HG03097 (cell line): ENCODE data around the gene RAE1.
"Not testable (repeated sequence)": the region's sequence is repeated elsewhere in the genome, so short reads cannot be mapped to it uniquely, and the experiment has no call there.

ENCODE experiments used
- ATAC-seq: cut with Tn5 transposase; IDR thresholded peaks from one replicate; pipeline ENCODE4 v1.9.1; 2021; ENCODE audit not compliant: unreplicated experiment, low FRiP score

The RAE1 gene

DNA sequence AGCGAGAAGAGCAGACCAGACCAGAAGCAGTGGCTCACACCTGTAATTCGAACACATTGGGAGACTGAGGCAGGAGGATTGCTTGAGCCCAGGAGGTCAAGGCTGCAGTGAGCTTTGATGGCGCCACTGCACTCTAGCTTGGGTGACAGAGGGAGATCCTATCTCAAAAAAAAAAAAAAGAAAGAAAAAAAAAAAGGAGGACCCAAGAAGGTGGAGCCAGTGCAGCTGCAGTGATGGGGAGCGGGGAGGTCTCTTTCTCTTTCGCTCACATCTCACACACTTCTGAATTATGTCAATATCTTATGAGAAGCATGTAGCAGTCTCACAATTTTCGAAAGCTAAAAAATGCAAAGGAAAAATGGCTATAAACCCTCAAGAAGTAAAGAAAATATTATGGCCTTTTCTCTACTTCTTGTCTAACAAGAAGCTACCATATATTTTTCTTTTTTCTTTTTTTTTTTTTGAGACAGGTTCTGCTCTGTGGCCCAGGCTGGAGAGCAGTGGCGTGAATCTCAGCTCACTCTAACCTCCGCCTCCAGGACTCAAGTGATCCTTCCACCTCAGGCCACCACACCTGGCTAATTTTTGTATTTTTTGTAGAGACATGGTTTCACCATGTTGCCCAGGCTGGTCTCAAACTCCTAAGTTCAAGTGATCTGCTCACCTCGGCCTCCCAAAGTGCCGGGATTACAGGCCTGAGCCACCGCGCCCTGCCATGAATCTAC lies 25.3 kb upstream of the RAE1 start:
- no peak for ATAC-seq

DNA sequence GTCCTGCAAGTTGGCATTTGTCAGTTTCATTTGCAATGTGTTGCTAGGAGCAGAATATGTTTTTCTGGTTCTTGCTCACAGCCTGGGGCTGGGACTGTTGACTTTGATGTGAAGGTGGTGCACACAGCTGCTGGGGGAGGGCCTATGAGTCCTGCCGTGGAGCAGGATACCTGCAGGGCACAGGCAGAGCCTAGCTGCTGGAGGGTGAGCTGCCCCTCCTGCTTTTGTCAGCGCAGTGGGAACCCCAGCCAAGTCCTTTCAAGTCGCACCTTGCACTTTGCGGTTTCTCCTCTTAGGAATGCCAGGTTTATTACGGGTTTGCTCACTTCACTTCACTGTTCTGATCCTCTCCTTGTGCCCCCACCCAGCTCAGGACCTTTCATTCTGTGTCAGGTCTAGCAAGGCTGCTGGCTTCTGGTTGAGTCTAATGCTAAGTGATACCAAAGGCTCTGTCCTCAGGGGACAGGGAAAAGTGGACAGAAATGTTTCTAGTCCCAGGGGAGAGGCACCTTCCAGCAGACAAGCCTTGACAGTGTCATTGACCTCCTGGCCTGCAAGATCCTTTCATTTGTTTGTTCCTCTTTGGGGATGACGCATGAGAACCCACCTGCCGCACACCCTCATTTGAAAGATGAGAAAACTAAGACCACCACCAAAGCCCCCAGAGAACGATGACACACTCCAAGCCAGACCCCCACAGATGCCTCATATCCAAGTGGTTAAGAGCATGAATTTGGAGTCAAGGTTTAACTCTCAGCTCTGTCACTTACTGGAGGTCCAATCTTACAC lies 24.2 kb upstream of the RAE1 start:
- ATAC-seq = no peak

DNA sequence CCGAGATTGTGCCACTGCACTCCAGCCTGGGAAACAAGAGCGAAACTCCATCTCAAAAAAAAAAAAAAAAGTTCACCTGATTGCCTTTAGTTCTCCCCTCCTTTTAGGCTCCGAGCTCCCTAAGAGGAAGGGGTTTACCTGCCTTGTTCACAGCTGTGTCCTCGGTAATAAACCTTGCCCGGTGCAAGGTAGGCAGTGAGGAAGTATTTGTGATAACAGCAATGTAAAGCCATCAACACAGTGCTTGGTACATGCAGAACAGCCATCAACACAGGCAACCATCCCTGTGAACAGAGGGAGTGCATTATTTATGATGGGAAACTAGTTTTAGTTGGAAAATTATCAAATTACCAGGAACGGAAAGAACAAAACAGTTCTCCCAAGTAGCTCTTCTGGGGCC lies 23.2 kb upstream of the RAE1 start:
- no peak for ATAC-seq

GRCh38 chr20:57329608-57330221 lies 21.3 kb upstream of the RAE1 start, which contains the start of gene SPO11:
TSS of gene SPO11 (plus strand) at chr20:57329803. CDS start at chr20:57329868, 65 bp downstream.
- no peak for ATAC-seq

DNA sequence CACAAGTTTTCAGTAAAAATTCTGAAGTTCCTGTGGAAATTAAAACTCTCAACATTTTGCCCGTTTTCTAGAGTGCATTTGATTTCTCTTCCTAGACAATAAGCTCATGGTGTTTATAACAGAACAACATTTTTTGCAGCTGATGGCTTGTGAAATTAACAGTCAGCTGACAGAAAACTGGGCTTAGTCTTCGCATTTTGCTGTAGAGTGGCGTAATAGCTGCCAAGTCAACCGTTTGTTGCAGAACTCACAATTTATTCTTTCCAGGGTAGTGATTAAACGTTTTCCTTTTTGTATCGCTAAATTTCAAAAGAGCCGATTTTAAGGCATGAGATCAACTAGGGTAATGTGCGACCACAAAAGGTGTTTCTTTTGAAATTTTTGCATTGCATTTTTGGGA lies 20.1 kb upstream of the RAE1 start:
- ATAC-seq = no peak

- ATAC-seq = no peak
These were observed 18.7 kb upstream of the RAE1 start for GRCh38 chr20:57332105-57333089.

DNA sequence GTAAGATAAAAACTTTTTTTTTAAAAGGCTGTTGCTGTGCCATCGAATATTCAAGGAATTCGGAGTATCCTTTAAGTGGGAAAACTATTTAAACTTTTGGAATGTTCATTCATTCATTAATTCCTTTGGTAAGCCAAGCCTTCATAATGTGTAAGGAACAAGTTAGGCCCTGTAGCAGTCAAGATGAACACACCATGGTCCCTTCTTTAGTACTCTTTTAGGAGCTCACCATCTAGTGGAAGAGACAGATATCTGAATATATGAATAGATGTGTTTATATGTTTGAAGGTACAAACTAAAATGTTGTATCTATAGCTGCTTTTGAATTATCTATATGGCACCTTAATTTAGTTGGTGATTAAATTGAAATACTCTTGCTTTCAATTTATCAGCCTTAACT lies 15.7 kb upstream of the RAE1 start:
- no peak for ATAC-seq

- ATAC-seq = no peak
These were observed 9.4 kb upstream of the RAE1 start for GRCh38 chr20:57341663-57342062.

DNA sequence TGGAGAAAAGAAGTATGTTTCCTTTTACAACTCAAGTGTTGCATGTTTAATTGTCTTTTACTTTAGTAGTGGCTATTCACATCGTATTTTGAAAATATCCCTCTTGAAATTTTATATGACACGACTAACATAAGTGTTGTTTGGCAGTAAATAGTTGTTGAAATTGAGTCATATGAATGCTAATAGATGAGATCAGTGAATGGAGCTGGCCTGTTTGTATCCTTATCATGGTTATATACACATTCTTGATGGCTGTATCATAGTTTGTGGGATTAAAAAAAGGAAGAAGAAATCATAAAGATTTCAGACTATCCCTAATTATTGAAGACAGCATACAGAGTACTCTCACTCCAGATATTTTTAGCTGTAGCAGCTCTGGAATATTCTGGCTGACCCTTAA lies 8.2 kb upstream of the RAE1 start:
- ATAC-seq = no peak

GRCh38 chr20:57346477-57346876 lies 4.6 kb upstream of the RAE1 start:
- no peak for ATAC-seq

DNA sequence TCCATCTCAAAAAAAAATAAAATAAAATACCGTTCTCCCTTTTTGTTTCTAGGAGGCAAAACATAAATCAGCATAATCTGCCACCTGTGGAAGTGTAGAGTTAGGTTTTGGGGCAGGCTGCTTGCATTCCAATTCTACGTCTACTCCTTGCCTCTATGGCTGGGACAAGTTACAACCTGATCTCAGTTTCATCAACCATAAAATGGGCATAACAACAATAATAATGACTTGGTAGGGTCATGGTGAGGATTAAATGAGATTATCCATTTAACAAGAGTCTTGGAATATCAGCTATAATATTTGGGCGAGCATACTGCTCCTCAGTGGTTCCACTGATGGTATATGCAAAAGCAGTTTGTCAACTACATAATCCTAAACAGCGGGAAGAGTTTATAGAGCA lies 3.7 kb upstream of the RAE1 start:
- no peak for ATAC-seq

GRCh38 chr20:57348200-57348921 lies 2.7 kb upstream of the RAE1 start:
- ATAC-seq = not testable (repeated sequence)

DNA sequence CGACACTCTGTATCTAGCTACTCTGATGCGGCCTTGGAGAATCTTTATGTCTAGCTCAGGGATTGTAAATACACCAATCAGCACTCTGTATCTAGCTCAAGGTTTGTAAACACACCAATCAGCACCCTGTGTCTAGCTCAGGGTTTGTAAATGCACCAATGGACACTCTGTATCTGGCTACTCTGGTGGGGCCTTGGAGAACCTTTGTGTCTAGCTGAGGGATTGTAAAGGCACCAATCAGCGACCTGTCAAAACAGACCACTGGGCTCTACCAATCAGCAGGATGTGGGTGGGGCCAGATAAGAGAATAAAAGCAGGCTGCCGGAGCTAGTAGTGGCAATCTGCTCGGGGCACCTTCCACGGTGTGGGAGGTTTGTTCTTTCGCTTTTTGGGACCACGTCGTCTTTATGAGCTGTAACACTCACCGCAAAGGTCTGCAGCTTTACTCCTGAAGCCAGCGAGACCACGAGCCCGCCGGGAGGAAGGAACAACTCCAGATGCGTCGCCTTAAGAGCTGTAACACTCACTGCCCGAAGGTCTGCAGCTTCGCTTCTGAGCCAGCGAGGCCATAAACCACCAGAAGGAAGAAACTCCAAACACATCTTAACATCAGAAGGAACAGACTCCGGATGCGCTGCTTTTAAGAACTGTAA lies 2.0 kb upstream of the RAE1 start:
- not testable (repeated sequence) for ATAC-seq

DNA sequence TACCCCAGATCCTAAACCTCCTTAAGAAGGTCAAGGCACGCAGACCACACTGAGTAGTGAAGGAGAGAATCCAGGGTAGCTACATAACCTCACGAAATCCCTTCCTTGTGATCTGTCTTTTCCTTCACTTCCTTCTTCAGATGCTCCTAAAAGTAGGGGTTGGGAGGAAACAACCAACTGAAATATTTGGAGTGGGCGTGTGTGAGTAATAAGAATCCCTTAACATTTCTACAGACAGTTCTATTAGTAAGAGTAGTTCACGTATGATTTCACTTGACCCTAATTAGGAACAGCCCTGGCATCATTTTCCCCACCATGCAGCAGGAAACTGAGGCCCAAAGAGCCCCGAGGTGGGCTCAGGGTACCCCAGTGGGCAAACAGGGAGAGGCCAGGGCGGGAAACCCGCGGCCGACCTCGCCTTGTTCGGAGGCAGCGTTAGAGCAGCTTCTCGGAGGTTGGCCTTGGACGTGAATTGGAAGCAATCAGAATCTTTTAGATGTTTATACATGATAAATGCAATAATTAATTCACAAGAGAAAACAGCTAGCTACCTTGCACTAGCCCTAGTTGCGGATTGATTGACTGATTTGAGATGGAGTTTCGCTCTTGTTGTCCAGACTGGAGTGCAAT lies 859 bp upstream of the RAE1 start:
- no peak for ATAC-seq

DNA sequence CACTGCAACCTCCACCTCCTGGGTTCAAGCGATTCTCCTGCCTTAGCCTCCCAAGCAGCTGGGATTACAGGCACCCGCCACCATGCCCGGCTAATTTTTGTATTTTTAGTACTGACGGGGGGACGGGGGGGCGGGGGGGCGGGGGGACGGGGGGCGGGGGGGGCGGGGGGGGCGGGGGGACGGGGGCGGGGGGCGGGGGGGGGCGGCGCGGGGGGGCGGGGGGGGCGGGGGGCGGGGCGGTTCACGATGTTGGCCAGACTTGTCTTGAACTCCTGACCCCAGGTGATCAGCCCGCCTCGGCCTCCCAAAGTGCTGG lies 371 bp upstream of the RAE1 start:
- not testable (repeated sequence) for ATAC-seq

GRCh38 chr20:57352305-57352704 lies 1.2 kb downstream of the RAE1 start:
- no peak for ATAC-seq

DNA sequence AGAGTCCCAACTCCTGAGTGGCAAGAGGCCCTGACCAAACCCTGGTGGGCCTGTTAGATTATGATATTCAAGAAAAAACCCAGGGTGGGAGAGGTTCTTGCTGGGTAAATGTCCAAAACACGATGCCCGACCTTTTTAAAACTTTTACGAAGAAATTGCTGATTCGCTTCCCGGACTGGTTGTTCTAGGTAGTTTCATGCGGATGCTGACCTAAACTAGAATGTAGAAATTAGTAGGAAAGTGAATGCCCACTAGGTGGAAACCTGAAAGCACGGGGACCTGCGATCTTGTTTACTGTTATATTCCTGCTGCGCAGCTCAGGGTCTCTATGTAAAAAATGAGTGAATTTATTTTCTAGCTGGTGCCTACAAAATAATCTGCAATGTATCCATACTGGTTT lies 2.3 kb downstream of the RAE1 start:
- ATAC-seq = no peak

DNA sequence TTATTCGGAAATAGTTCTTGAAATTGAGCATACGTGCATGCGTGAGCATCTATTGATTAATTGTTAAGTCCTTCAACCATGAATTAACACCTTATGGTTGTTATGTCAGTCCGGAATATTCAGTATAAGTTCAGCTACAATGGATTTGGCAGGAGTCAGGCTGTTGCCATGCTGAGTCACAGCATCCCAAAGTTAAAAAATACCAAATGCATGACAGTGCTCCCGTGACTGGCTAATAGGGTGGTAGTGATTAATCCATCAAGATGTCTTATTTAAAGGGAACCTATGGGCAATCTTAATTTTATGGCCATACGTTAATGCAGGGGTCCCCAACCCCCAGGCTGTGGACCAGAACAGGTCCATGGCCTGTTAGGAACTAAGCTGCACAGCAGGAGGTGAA lies 10.5 kb downstream of the RAE1 start:
- ATAC-seq = no peak

- no peak for ATAC-seq
These were observed 13.4 kb downstream of the RAE1 start for GRCh38 chr20:57364451-57364850.
